ENCODE data around the gene GADL1. TPM values are rescaled to one million over a fixed set of nuclear protein-coding genes. Genes with fewer than 3 reads are reported as not detected.

The GADL1 gene
- total RNA-seq, 1 experiment from 2014 or later = 0.09 TPM

GRCh38 chr3:30764891-30765290, 129.6 kb downstream of the GADL1 start:
- no peak overlapping the region for H3K23ac ChIP-seq (ENCODE audit: insufficient read length, low read depth, low read length)

More at GRCh38 chr3:30764891-30765290, 129.6 kb downstream of the GADL1 start:
- Histone ChIP-seq H3K9me3 (ENCODE audit: control insufficient read depth, low read depth, low read length) (no peaks in the 10 kb centered on the region), H3K14ac (ENCODE audit: insufficient read depth, low read length) (no peak overlapping the region), H2BK12ac (ENCODE audit: insufficient read length, low read depth, low read length) (no peak overlapping the region), H3K27ac (ENCODE audit: insufficient read length, low read depth, low read length) (no peak overlapping the region), H2AFZ (ENCODE audit: low read length) (no peak overlapping the region), H4K5ac (ENCODE audit: insufficient read length, low read depth, low read length) (no peak overlapping the region), H3K4me2 (ENCODE audit: insufficient read depth, insufficient read length, low read length) (no peak overlapping the region), H3K79me2 (ENCODE audit: insufficient read depth, low read length) (no peaks in the 10 kb centered on the region), H3K23me2 (ENCODE audit: insufficient read length, low read depth, low read length, poor library complexity, severe bottlenecking) (no peaks in the 10 kb centered on the region), H3K9ac (ENCODE audit: extremely low read depth, insufficient read length, low read length) (no peak overlapping the region), H2BK120ac (ENCODE audit: low read depth, low read length, poor library complexity, severe bottlenecking) (no peak overlapping the region), H4K8ac (replicated peaks; ENCODE audit: insufficient read length, low read depth, low read length) (no peak overlapping the region), H3K27me3 (ENCODE audit: insufficient read depth, low read length) (no peaks in the 10 kb centered on the region), H2BK5ac (ENCODE audit: insufficient read length, low read length) (no peak overlapping the region), H4K20me1 (ENCODE audit: control insufficient read depth, insufficient read depth, insufficient read length) (no peaks in the 10 kb centered on the region), H3K4me1 (ENCODE audit: insufficient read depth, low read length) (no peaks in the 10 kb centered on the region), H2BK20ac (ENCODE audit: low read depth, low read length, poor library complexity, severe bottlenecking) (no peak overlapping the region), H3K79me1 (ENCODE audit: insufficient read depth, low read depth, low read length, poor library complexity, severe bottlenecking) (no peaks in the 10 kb centered on the region), H2BK15ac (ENCODE audit: low read depth, low read length) (no peak overlapping the region), H3K18ac (ENCODE audit: insufficient read length, low read depth, low read length) (no peak overlapping the region), H3K4ac (ENCODE audit: low read depth, low read length) (no peak overlapping the region), H2AK5ac (ENCODE audit: insufficient read length, low read length) (no peak overlapping the region), H3T11ph (ENCODE audit: low read length) (no peak overlapping the region), H4K91ac (ENCODE audit: insufficient read length, low read depth, low read length) (no peak overlapping the region), H3K56ac (ENCODE audit: insufficient read length, low read depth, low read length) (no peak overlapping the region)
- Mint-ChIP-seq H3K4me1 (peaks cover 5 to 9% of the 10 kb centered on the region in 2 experiments; a peak in 2 of 4 replicates), H3K4me3 (no peak overlapping the region), H3K36me3 (ENCODE audit: insufficient read depth in 1 of 3, low read depth in 3 of 3) (no peaks in the 10 kb centered on the region), H3K27me3 (ENCODE audit: low read depth) (no peaks in the 10 kb centered on the region; the same call in 1 of the 2 replicates), H3K27ac (no peak overlapping the region), H3K9me3 (no peaks in the 10 kb centered on the region)
- WGBS (ENCODE audit: extremely low coverage, insufficient read length, low lambda C conversion rate) = no CpG with 5 or more reads among the region's 4 CpGs
- DNase-seq = no peak
- no peak for TF ChIP-seq CTCF (conservative IDR thresholded peaks at IDR 0.05)

Measured in H9 (cell line).